ENCODE data around the gene GPR158.

The GPR158 gene

DNA sequence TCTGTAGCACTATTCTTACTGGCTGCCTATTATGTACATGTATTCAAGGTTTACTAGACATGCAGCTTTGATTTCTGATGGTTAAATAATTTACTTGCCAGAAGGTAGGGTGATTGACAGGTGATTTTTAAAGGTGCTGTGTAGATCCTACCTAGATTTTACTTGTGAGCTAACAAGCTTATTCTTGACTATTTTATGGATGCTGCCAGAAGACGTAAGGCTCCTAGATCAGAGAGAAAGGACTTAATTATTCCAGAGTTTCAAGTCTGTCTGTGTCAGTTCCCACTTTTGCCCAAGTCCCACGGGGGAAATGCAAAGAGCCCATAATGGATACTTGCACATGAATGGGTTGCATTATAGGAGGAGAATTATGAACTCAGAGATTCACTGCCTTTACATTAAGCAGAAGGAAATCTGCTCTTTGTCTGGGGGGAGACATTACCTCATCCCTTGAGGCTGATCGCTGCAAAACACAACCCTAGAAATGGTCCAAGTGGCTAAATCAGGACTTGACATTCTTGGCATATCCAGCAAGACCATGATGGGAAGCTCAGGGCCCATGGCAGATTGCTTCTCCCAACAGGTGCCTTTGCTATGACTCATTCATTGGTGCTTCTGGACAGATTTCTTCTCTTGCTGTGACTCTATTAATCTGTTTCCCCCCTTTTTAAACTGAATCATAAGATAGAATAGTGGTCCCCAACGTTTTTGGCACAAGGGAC is 32.1 kb downstream of the GPR158 start:
- no peak for DNase-seq (ENCODE audit: low spot score)

DNA sequence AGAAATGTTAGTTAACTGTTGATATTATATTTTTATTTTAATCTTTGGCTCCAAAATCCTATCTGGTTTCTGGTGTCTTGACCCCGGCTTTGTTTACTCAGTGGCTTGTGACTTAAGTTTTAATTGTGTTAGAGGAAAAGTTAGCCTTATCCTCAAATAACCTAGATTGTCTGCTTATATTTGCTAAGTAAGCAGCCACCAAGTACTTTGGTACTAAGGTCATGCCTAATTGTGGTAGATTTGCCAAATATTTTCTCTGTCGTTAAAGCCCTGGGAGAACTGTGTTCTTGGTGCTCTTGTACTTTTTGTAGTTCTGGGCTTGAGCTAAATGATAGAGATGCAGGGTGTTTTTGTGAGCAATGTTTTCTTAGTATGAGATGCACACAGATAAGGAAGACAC is 34.8 kb downstream of the GPR158 start:
- no peak for DNase-seq (ENCODE audit: low spot score)

DNA sequence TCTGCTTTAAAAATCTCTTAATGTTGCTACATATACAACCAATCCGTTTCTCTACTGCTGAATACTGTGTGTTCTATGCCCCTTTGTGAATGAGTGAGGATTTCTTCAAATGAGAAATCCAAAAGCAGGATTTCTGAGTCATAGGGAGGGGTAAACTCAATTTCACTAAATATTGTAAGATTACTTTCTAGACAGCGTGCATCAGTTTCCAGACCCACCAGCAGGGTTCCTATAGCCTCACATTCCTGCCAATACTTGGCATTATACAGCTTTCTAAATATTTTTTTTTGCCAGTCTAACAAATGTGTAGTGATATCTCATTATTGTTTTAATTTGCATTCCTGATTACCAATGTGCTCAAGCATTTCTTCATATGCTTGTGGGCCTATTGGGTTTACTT is 35.5 kb downstream of the GPR158 start:
- no peak for DNase-seq (ENCODE audit: low spot score)

DNA sequence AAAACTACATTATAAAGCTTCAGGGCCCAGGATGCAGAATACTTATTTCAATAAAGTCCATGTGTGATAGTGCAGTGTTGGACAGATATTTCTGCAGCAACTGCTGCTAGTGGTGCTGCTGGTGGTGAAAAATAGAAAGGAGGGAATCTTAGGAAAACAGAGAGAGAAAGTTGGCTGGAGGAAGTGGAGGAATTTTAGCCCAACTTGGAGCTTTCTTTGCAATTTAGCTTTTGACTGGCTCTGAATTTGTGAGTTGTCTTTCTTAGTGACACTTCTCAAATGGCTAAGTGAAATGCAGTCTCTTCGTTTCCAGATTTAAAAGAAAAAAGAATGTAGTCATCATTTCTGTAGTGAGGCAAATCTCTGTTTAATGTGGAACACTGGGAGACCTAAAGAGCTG is 45.4 kb downstream of the GPR158 start:
- no peak for DNase-seq (ENCODE audit: low spot score)

DNA sequence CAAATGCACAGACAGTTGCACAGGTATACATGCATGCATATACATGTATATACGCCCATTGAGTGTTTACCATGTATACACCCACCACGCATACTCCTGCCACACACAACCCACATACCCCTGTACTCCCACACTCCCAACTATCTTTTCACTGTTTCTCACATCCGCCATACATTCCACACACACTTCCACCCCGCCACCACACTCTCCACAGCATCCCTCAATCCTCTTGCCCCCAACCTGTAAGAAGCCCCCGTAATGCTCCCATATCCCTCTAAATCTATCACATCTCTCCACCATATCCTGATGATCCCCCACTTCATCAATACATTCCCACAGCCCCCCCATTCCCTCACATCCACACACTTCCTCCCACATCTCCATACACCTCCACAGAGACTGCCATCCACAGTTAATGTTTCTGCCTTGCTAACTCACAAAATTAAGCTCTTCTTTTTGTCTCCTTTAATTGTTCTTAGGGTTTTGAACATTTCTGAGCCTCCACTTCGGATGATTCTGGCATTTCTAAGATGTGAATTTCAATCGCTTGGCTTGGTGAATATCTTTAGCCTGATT is 47.4 kb downstream of the GPR158 start:
- no peak for DNase-seq (ENCODE audit: low spot score)

DNA sequence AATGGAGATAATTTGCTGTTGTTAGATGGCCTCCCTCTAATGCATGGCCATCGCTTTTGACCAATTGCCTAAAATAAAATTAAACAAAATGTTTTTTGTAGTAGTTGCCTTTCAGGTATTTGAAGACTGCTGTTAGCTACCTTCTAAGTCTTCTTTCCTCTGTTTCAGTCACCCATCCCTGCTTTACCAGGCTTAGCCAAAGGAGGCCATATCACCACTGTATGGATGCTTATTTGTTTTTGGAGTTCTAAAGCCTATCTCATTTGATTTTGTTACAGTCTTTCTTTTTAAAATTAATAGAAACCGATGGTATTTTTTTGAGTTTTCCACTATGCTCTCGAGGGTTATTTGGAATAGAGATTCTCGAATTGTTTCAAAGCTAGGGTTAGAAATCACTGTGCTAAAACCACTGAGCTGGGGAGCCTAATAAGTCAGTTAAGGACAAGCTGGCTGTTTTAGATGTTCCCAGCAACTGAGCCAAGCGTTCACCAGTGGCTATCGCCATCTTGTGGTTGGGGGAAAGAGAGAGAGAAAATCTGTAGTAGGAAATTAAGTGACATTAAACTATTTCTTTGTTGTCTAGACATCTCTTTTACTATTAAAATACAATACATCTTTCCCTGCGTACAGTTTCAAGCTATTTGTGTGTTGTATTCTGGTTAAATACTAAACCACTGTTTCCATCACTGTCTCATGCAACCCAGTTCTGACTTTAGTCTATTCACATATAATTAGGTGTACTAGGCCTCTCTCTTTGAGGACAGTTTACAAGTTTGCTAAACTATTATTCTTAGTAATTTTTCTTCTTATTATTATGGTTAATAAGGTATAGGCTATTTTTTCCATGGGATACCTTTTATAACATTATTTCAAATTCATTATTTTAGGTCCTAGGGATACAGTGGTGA is 52.2 kb downstream of the GPR158 start:
- DNase-seq (ENCODE audit: low spot score), result no peak

DNA sequence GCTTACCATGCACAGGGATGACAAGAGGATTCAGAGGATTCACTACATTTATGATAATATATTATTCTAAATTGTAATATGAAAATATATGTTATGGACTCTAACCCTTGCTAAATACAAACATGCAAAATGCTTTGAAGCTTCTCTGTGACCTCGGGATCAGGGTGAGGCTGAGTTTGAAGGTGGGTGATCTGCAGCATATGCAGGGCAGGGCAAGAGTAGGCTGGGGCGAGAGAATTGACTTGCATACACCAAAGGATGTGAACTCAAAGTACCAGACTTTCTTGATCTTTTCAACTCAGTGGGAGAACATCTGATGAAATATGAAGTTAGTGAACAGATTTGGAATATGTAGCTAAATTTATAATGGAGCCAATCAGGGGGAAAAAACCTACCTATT is 57.0 kb downstream of the GPR158 start:
- DNase-seq (ENCODE audit: low spot score), result no peak

DNA sequence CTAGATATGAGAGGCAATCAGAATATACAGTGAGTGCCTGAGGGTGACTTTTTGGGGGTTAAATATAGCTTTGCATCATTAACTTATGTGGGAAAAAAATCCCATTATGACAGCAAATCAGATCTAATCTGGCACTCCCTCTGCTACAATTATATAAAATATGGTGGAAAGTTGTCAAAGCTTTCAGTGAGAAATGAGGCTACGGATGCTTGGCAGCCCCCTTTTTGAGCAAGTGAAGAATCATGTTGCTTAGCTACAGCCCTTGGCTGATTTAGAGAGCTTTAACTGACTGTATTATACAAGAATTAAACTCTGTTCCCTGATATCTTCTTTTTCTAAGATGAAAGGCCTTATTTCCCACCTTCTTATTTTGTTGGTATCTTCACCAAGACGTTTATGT is 57.4 kb downstream of the GPR158 start:
- DNase-seq (ENCODE audit: low spot score), result no peak

DNA sequence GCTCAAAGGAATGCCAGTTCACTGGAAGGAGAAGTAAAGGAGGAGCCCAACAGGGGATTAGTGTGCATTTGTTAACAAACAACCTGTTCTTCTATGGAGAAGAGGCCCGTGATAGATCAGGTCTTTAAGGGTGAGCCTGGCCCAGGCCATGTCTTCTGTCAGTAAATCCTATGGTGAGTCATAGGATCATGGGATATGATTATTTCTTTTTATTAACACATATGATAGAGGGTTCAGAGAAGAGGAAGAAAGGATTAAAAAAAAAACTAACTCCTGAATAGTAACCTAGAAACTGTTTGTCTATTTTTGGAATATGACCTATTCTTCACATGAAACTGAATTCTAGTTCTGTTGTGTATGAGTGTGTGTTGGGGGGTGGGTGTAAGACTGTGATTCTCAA is 70.4 kb downstream of the GPR158 start:
- no peak for DNase-seq (ENCODE audit: low spot score)

DNA sequence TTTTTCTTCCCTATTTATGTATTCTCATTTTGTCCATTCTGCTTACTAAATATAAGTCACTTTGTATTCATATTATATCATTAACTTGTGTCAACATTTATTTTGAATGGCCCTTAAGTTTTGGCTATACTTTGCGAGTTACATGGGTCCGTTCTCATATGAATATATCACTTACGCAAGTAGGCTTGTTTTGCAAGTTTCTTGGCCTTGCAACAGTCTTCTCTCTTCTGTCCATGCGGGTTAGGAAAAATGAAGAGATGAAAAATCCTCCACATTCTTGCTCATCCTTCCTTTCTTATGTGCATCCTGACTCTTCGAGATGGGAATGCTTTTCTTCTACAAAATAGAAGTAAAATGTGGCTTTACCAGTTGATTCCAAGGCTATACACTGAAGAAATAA is 82.8 kb downstream of the GPR158 start:
- DNase-seq (ENCODE audit: low spot score), result no peak

DNA sequence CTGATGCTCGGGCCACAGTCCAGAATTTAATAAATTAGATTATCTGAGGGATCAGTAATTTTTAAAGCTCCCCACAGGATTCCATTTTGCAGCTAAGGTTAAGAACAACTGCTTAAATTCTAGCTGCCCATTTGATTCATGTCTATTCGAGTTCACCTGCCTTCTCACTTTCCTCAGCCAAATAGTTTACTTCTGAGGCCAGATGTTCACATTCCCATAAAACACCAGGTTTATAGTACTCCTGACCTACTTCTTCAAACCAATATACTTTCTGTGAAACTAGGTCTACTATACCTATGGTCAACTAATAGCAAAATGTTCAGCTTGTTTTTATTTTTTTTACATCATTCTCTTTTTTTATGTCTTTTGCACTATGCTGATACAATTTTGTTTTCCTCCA is 86.3 kb downstream of the GPR158 start:
- no peak for DNase-seq (ENCODE audit: low spot score)

DNA sequence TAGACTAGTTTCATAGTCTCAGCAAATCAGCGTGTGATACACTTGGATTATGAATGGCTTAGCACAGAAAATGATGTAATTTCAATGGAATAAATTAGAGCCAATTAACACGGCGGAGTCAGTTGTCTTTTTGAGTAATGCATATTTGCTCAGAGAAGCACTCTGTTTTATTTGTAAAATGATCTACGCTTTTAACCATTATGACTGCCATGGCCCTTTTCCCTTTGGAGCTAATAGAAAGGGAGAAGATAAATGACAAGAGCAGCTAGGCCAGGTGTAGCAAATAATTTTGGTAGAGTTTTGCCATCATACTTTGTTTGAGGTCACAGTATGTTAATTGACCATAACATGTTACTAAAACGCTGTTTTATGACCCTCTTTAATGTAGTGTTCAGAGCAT is 86.8 kb downstream of the GPR158 start:
- no peak for DNase-seq (ENCODE audit: low spot score)

DNA sequence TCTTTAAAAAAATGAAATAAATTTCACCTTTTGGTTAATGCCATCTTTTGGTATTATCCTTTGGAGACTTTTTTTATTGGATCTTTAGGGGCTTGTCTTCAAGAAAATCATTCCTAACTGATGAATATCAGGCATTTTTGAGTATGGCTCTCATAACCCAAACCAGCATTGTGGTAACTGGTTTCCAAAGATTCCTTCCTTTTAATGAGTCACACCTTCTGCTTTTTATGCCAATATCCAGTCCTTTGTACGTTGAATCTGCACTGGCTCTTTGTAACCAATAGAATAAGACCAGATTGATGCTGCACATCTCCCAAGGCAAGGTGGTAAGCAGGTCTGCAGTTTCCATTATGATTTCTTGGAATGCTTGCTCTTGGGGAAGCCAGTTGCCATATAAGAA is 89.1 kb downstream of the GPR158 start:
- no peak for DNase-seq (ENCODE audit: low spot score)

DNA sequence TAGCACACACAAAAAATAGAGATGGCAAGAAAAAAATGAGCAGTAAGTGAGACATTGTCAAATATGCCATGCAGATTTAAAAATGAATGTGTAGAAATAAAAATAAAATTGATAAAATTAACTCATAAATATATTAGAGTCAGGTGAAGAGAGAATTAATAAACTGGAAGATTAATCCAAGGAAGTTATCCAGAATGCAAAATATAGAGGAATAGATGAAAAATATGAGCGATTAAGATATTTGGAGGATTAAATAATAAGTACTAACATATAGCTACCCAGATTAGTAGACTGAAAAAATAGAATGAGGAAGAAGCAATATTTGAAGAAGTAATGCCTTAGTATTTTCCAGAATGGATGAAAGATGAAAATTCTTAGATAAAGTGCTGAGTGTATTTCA is 103.4 kb downstream of the GPR158 start:
- DNase-seq (ENCODE audit: low spot score), result no peak

DNA sequence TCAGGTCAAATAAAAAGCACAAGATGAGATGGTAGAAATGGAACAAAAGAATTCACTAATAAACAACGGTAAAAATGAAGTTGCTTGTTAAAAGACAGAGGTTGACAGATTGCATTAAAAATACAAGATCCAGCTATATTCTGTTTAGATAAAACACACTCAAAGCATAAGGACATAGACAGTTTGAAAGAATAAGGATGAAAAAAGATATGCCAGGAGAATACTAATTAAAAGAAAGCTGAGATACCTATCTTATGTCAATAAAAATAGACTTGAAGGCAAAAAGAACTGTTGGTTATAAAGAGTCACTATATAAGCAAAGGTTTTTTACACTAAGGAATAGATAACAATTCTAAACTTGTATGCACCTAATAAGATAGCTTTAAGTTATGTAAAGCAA is 105.3 kb downstream of the GPR158 start:
- DNase-seq (ENCODE audit: low spot score), result no peak

DNA sequence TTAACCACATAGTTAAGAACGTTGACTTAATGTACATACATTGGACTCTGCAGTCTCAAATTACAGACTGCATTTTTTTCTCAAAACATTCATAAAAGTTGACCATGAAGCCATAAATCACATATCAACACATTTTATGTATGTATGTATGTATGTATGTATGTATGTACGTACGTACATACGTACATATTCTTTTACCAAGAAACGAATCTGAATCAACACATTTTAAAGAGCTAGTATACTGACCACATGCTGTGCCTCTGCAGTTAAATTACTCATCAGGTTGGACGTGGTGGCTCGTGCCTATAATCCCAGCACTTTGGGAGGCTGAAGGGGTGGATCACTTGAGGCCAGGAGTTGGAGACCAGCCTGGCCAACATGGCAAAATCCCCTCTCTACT is 105.8 kb downstream of the GPR158 start:
- DNase-seq (ENCODE audit: low spot score), result no peak

DNA sequence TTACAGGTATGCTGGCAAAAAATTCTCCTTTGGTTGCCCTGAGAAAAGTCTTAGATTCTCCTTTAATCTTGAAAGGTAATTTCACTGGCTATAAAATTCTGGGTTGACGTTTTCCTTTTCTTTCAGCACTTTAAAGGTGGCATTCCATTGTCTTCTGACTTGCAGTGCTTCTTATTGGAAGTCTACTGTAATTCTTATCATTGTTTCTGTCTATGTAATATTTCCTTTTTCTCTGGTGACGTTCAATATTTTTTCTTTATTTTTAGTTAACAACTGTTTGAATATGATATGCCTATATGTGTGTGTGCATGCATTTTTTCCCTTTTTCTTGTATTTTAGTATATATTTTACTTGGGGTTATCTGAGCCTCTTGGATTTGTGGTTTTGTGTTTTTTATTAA is 111.0 kb downstream of the GPR158 start:
- no peak for DNase-seq (ENCODE audit: low spot score)

DNA sequence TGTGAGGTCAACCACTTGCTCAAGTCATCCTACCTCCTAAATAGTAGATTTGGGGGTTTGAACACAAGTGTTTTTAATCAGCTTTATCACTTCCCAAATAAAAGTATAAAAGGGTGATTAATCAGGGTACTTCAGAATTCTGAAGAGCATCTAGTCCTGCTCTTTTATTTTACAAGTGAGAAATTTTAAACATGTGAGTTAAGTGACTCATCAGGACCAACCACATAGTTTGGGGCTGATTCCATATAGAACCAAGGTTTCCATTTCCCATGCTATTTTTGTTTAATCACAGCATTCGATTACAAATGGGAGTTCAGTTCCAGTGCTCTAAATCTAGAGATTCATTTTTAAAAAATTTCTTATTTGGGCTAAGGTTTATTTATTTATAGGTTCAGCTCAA is 113.4 kb downstream of the GPR158 start:
- DNase-seq (ENCODE audit: low spot score), result no peak

DNA sequence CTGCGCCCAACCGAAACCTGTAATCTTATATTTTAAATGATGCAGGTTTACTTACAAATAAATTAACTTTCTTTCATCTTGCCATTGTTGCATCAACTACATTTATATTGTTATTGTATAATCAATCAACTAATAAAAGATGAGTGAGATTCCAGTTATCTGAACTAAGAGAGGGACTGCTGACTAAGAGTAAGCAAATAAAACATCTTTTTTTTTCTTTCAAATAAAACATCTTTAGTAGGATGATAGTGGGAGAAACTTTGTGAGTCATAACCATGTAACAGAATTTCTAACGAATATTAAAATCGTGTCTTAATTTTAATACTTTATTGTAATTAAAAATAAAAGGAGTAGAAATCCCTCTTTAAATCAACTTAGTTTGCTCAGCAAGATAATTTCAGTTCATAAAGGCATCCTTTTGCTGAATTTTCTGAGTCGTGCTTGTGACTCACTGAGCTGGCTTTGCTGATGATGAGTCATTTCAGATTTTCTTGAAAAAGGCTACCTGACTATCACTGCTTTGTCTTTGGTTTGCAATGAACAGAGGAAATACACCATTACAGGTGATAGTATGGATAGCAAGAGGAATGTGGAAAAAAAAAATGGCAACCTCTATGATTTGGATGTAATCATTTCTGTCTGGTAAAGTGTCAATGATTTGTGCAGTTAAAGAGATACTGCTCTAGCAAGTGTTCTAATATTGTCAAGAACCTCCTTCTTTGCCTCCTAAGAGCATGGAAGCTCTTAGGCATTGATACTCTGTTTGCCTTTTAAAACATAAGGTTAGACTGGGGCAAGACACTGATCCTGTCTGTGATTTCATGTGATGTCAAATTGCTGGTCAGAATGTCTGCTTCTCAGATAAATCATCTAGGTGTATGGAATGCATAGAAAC is 119.5 kb downstream of the GPR158 start:
- no peak for DNase-seq (ENCODE audit: low spot score)

DNA sequence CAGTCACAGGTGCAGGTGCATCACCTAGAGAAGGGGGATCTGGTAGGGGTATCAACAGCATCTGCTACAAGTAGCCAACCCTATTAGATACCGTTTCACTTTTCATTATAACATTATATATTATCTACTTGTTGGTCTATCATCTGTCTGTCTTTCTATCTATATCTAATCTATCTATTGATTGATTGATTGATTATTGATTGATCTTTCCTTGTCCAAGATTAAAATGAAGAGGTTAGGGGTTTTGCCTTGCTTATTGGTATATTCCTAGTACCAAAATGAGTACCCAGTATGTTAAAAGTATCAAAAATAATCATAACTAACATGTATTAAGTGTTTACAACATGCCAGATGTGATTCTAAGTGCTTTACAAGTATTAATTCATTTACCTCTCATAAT is 121.5 kb downstream of the GPR158 start:
- no peak for DNase-seq (ENCODE audit: low spot score)

DNA sequence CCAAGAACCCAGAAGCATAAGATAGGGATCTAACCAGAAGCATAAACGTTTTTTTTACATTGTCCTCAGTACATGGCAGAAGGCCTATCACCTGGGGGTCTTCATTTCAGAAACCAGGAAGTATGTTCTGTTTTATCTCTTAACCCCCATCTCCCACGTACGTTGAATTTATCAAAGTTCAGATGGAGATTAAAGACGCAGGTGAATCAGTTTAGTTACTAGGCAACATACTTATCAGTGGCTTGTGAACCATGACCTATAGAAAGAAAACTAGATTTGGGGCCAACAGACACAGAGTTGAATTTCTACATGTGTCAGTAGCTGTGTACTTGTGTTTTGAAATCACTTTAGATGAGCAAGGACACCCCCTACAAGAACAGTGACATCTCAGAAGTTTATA is 122.7 kb downstream of the GPR158 start:
- DNase-seq (ENCODE audit: low spot score), result no peak

DNA sequence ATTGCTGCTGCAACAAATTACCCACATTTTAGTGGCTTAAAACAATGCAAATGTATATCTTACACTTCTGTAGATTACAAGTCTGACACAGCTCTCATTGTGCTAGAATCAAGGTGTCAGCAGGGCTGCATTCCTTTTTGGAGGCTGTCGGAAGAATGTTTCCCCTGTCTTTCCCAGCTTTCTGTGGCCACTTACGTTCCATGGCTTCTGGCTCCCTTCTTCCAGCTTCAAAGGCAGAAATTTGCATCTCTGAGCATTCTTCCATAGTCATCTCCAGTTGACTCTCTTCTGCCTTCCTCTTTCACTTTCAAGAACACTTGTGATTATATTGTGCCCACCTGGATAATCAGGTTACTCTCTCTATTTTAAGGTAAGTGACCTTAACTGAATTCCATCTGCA is 125.3 kb downstream of the GPR158 start:
- DNase-seq (ENCODE audit: low spot score), result no peak
